WTC11 (cell line): ENCODE measurements around the gene C22orf31.

Experiments
- JUN ChIP-seq: sonication (generic); formaldehyde crosslinking; IDR thresholded peaks from 2 replicates; pipeline ENCODE4 v1.8.0; 2023; ENCODE audit warnings: mild to moderate bottlenecking, missing genetic modification reagents
- NR2C2 ChIP-seq: sonication (generic); formaldehyde crosslinking; IDR thresholded peaks from 2 replicates; pipeline ENCODE4 v1.8.0; 2022; ENCODE audit warnings: mild to moderate bottlenecking, missing genetic modification reagents
- TEAD4 ChIP-seq: sonication (generic); formaldehyde crosslinking; IDR thresholded peaks from 2 replicates; pipeline ENCODE4 v1.8.0; 2022; ENCODE audit warnings: mild to moderate bottlenecking, missing genetic modification reagents

DNA sequence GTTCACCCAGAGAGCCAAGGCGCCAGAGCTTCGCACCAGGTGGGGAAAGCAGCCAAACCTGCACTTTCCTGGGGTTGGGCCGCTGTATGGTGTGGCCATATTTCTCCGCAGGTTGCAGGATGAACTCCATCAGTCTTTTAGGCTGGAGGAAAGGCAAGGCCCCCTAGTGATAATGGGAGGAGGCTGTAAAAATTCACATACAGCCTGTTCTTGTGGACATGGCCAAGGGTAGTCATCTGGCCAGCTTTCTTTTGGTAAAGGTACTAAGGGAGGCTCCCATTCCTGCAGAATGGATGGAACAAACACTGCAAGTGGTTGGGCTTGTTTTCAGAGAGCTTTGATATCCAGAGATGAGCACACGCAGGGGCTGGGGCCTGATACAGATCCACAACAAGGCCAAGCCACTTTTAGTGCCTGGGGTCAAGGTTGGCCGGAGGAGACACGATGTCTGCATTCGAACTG, 29.6 kb downstream of the C22orf31 start:
- TF ChIP-seq JUN (CRISPR knock-in tag) (no peak), TEAD4 (no peak), NR2C2 (no peak)
